ENCODE data around the gene SAE1.
"Not testable (repeated sequence)": the region's sequence is repeated elsewhere in the genome, so short reads cannot be mapped to it uniquely, and the experiment has no call there.

The SAE1 gene

GRCh38 chr19:47132194-47132852 is 1.7 kb downstream of the SAE1 start:
- no peak for DNase-seq

- no peak for DNase-seq
Observed at GRCh38 chr19:47133021-47133471, 2.4 kb downstream of the SAE1 start.

- DNase-seq: no peak
Observed at GRCh38 chr19:47134545-47134944, 3.9 kb downstream of the SAE1 start.

GRCh38 chr19:47135156-47135555 is 4.5 kb downstream of the SAE1 start:
- DNase-seq: no peak

- not testable (repeated sequence) for DNase-seq
Observed at GRCh38 chr19:47141252-47141651, 10.6 kb downstream of the SAE1 start.

GRCh38 chr19:47141695-47142094 is 11.1 kb downstream of the SAE1 start:
- no peak for DNase-seq

GRCh38 chr19:47142779-47143178 is 12.1 kb downstream of the SAE1 start:
- DNase-seq: no peak

GRCh38 chr19:47143322-47144073 is 12.9 kb downstream of the SAE1 start:
- no peak for DNase-seq

- no peak for DNase-seq
Observed at GRCh38 chr19:47144630-47145029, 14.0 kb downstream of the SAE1 start.

- DNase-seq: no peak
Observed at GRCh38 chr19:47145639-47146486, 15.2 kb downstream of the SAE1 start.

- DNase-seq: no peak
Observed at GRCh38 chr19:47146920-47147319, 16.3 kb downstream of the SAE1 start.

- DNase-seq: no peak
Observed at GRCh38 chr19:47151627-47152026, 21.0 kb downstream of the SAE1 start.

GRCh38 chr19:47152205-47152604 is 21.6 kb downstream of the SAE1 start:
- no peak for DNase-seq

GRCh38 chr19:47152632-47153031 is 22.0 kb downstream of the SAE1 start:
- no peak for DNase-seq

GRCh38 chr19:47153266-47153665 is 22.6 kb downstream of the SAE1 start:
- DNase-seq: no peak

GRCh38 chr19:47155148-47155547 is 24.5 kb downstream of the SAE1 start:
- DNase-seq: no peak

- DNase-seq: peak; percentile 40 to 43
Observed at GRCh38 chr19:47156861-47157430, 26.3 kb downstream of the SAE1 start.

GRCh38 chr19:47157431-47158321 is 27.0 kb downstream of the SAE1 start:
- no peak for DNase-seq

GRCh38 chr19:47158367-47158791 is 27.7 kb downstream of the SAE1 start:
- no peak for DNase-seq

GRCh38 chr19:47158879-47159503 is 28.4 kb downstream of the SAE1 start:
- no peak for DNase-seq

GRCh38 chr19:47161876-47162489 is 31.3 kb downstream of the SAE1 start:
- DNase-seq: no peak

Data from NCI-H187 (cell line).